Bronchial epithelial cell (primary cell): ENCODE data around the gene CBL. TPM values are rescaled to one million over a fixed set of nuclear protein-coding genes. Genes with fewer than 3 reads are reported as not detected.

Source experiments
- DNase-seq: peaks from one replicate; pipeline ENCODE4 v3.0.0-alpha.2; 2010; ENCODE audit warnings: low read depth
- FAIRE-seq: peaks from 2 replicates; lab custom pipeline; 2011; peaks lifted over from hg19 to GRCh38; lab: Jason Lieb, UNC
- H3K27me3 ChIP-seq: 2 replicates; pipeline ENCODE4 v1.5.1; 2011; ENCODE audit warnings: low read length; ENCODE audit not compliant: control insufficient read depth, insufficient read depth
- H3K36me3 ChIP-seq: 2 replicates; pipeline ENCODE4 v1.5.1; 2011; ENCODE audit warnings: low read length; ENCODE audit not compliant: control insufficient read depth, insufficient read depth
- H3K4me3 ChIP-seq: 2 replicates; pipeline ENCODE4 v1.5.1; 2011; ENCODE audit warnings: mild to moderate bottlenecking, low read depth, low read length, control low read depth
- total RNA-seq: library from RNA; depleted of rRNA; stranded (reverse); fragments of >200 nt; gene quantifications from 2 replicates; pipeline ENCODE4 v1.2.1, GENCODE V29; 2014
- TF ChIP-seq, protein P1 (sequence below): IDR thresholded peaks from 2 replicates; pipeline ENCODE4 v1.5.1; 2011; ENCODE audit warnings: mild to moderate bottlenecking, moderate library complexity, low read length, control low read depth, inconsistent platforms; ENCODE audit not compliant: insufficient read depth, severe bottlenecking

The CBL gene
- total RNA-seq, 1 donor from 2014 or later, result 5.5 TPM

DNA sequence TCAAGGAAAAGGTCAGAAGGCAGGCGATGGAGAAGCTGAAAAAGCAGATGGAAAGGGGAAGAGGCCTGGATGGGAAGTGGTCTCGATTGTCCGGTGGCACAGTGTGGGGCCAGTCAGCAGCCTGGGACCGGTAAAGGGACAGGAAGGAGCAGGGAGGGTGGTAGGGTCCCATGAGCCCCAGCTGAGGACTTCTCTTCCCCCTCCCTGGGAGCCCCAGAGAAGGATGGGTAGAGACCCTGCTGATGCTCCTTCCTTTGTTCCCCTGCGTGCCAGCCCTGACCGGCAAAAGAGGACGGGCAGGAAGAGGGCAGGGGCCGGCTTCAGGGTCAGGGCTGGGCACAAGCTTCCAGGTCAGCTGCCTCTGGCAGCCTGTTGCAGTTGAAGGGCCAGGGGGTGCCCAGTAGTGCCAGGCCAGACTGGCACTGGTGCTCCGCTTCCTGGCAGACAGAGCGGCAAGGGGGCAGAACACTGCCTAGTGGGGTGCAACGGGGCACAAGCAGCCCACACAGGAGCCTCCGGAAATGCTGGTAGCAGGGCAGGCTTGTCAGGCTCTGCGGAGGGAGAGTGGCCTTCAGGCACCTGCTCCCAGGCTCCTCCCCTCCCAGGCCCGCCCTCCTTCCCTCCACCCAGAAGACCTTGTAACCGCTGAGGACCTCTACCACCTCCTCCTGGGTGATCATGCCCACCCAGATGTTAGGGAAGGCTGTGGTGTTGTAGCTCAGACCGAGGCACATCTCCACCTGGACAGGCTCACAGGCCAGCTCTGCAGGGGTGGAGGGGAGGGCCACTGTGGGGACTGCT is 135.3 kb downstream of the CBL start:
- Histone ChIP-seq H3K36me3 (peaks cover 5% of the 10 kb centered on the region), H3K27me3 (peaks cover 17% of the 10 kb centered on the region), H3K4me3 (no peak overlapping the region)
- TF ChIP-seq, protein P1, sequence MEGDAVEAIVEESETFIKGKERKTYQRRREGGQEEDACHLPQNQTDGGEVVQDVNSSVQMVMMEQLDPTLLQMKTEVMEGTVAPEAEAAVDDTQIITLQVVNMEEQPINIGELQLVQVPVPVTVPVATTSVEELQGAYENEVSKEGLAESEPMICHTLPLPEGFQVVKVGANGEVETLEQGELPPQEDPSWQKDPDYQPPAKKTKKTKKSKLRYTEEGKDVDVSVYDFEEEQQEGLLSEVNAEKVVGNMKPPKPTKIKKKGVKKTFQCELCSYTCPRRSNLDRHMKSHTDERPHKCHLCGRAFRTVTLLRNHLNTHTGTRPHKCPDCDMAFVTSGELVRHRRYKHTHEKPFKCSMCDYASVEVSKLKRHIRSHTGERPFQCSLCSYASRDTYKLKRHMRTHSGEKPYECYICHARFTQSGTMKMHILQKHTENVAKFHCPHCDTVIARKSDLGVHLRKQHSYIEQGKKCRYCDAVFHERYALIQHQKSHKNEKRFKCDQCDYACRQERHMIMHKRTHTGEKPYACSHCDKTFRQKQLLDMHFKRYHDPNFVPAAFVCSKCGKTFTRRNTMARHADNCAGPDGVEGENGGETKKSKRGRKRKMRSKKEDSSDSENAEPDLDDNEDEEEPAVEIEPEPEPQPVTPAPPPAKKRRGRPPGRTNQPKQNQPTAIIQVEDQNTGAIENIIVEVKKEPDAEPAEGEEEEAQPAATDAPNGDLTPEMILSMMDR, result no peak
- FAIRE-seq (no peak), DNase-seq (no peak)

DNA sequence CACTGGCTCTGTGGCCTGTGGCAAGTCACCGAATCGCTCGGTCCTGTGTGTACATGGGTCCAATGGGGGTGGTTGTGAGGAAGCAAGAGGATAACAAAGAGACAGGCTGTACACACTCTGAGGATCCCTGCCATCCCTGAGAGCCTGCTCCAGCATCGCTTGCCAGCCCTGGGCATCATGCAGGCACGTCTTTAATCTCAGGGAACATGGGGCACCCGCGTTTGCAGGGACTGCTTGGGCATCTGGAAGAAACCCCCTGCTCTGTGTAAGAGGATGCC is 135.8 kb downstream of the CBL start:
- H3K4me3 ChIP-seq, result no peak overlapping the region

DNA sequence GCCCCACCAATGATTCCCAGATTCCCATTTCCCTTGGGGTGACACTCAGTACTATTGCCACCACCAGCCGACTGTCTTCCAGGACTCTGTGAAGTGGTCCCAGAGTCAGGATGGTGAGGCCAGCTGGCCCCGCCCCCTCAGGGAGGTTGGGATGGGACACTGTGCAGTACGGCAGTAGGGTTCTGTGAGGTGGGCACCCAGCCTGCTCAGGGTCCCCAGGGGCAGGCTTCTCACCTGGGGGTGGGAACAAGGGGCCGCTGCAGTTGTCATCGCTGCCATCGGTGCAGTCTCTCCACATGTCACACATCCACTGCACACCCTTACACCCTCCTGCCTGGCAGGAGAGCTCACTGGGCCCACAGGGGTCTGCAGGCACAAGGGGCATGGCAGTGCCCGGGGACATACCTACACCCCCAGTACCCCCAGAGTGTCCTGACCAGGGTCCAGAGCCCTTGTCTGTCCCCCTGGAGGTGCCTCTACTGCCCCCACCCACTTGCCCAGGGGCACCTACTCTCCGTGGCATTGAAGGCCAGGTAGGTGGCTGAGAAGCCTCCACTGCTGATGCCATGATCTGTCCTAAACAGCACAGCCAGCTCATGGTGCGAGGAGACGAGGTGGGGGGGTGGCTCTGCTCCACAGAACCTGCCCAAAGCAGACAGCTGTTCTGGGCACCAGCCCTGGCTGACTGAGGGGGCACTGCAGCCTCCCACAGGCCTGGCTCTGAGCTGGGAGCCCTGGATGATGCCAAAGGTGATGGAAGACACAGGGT is 136.4 kb downstream of the CBL start:
- no peak for DNase-seq
- Histone ChIP-seq H3K36me3 (no peaks in the 10 kb centered on the region), H3K27me3 (peaks cover 21% of the 10 kb centered on the region), H3K4me3 (no peak overlapping the region)
- FAIRE-seq, result no peak
- TF ChIP-seq, protein P1, result no peak

More for the DNA sequence above, 135.8 kb downstream of the CBL start:
- DNase-seq, result no peak
- peaks cover 20% of the 10 kb centered on the region for H3K27me3 ChIP-seq
- peaks cover under 1% of the 10 kb centered on the region for H3K36me3 ChIP-seq
- TF ChIP-seq, protein P1, result no peak
- no peak for FAIRE-seq

DNA sequence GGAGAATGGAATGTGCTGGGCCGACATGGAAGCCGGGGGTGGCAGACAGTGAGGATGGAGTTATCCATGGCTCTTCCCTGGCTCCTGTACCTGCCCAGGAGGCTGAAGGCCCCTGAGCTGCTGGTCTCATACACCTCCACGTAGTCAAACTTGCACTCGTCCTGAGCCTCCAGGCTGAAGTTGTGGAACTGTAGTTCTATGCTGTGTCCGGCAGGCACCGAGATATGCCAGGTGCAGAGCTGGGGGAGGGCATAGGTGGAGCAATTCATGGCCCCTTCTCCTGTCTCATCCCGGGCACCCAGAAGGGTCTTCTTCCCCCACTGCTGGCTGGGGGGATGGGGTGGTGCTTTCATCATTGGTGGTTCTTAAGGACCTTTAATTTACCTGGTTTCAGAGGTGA is 137.6 kb downstream of the CBL start:
- Histone ChIP-seq H3K4me3 (no peak overlapping the region), H3K36me3 (no peaks in the 10 kb centered on the region), H3K27me3 (peaks cover 21% of the 10 kb centered on the region)
- DNase-seq (no peak), FAIRE-seq (no peak)
- TF ChIP-seq, protein P1, result no peak

DNA sequence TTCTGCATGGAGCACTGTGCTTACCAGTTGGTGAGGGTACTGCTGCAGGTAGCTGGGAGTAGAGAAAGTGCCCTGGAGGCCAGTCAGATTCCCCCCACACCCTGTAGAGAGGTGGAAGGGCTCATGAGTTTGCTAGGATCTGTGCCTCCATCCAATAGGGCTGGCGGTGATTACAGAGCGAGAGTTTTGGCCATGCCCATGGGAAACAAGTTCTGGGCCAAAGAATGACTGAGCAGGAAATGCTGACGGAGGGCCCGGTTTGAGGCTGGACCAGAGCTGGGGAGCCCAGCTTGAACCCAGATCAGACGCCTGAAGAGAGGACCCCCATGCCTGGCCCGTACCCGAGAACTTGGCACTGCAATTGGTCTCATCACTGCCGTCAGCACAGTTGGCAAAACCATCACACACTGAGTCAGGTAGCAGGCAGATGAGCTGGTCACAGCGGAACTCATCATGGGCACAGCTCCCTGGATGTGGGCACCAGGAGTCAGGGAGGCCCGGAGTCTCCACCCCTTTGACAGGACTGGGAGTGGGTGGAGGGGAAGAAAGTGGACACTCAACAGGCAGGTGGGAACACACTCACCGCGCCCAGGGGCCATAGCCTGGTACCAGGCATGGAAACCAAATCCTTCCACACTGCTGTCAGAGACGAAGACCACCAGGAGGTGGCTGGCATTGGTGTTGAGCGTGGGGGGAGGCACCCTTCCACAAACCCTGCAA is 138.3 kb downstream of the CBL start:
- TF ChIP-seq, protein P1, result no peak
- FAIRE-seq (no peak), DNase-seq (no peak)
- no peak overlapping the region for H3K4me3 ChIP-seq
- H3K27me3 ChIP-seq, result peaks cover 18% of the 10 kb centered on the region
- H3K36me3 ChIP-seq, result no peaks in the 10 kb centered on the region
